Liver (tissue), 9 donors: ENCODE measurements around the gene RNF4. TPM values are rescaled to one million over a fixed set of nuclear protein-coding genes. Genes with fewer than 3 reads are reported as not detected.

Experiments
- DNase-seq: peaks from one replicate; pipeline ENCODE4 v3.0.0-alpha.2; 2017; ENCODE audit warnings: low spot score
- H3K27ac ChIP-seq, 2 donors: one replicate each; pipeline ENCODE4 v1.7.0; 2013; ENCODE audit warnings: inconsistent platforms in 2 of 2, low read length in 2 of 2, control low read depth in 1 of 2, low read depth in 1 of 2, mild to moderate bottlenecking in 1 of 2
- H3K27me3 ChIP-seq, 4 donors: one replicate each; pipeline versions ENCODE4 v1.6.1 to v1.7.0; 2013; ENCODE audit warnings: low read length in 3 of 4, inconsistent platforms in 1 of 4, mild to moderate bottlenecking in 1 of 4, moderate library complexity in 1 of 4; ENCODE audit not compliant: control insufficient read depth in 4 of 4, insufficient read depth in 4 of 4
- H3K36me3 ChIP-seq, 4 donors: one replicate each; pipeline versions ENCODE4 v1.6.1 to v1.7.0; 2013; ENCODE audit warnings: low read length in 3 of 4, mild to moderate bottlenecking in 3 of 4, low read depth in 1 of 4, moderate library complexity in 1 of 4; ENCODE audit not compliant: control insufficient read depth in 4 of 4, insufficient read depth in 3 of 4
- H3K4me1 ChIP-seq, 4 donors: one replicate each; pipeline versions ENCODE4 v1.6.1 to v1.7.0; 2013; ENCODE audit warnings: low read length in 3 of 4, mild to moderate bottlenecking in 3 of 4, moderate library complexity in 1 of 4; ENCODE audit not compliant: control insufficient read depth in 4 of 4, insufficient read depth in 4 of 4
- H3K4me3 ChIP-seq, 3 donors: one replicate each; pipeline versions ENCODE4 v1.6.1 to v1.7.0; 2013; ENCODE audit warnings: low read length in 3 of 3, control low read depth in 1 of 3, low read depth in 1 of 3, mild to moderate bottlenecking in 1 of 3
- H3K9ac ChIP-seq, 2 donors: one replicate each; pipeline ENCODE4 v1.7.0; 2013; ENCODE audit warnings: low read length in 2 of 2, mild to moderate bottlenecking in 2 of 2, moderate library complexity in 2 of 2, control low read depth in 1 of 2, low read depth in 1 of 2
- H3K9me3 ChIP-seq, 4 donors: one replicate each; pipeline versions ENCODE4 v1.6.1 to v1.7.0; 2013; ENCODE audit warnings: low read length in 3 of 4; ENCODE audit not compliant: control insufficient read depth in 4 of 4
- ATF3 ChIP-seq: IDR thresholded peaks from 2 replicates; pipeline ENCODE4 v1.6.1; 2016; ENCODE audit warnings: antibody characterized with exemption
- CTCF ChIP-seq: fragments of 150-350 bp; IDR thresholded peaks from 2 replicates; pipeline ENCODE4 v1.5.1; 2017; ENCODE audit warnings: improper control_type of control experiment, low read depth, low read length; ENCODE audit not compliant: missing input control
- EGR1 ChIP-seq, 2 donors: IDR thresholded peaks; 2 replicates each; pipeline ENCODE4 v1.6.1; 2016 to 2018; ENCODE audit warnings: antibody characterized with exemption in 2 of 2, low read depth in 2 of 2
- FOXA1 ChIP-seq: IDR thresholded peaks from 2 replicates; pipeline ENCODE4 v1.6.1; 2016; ENCODE audit warnings: antibody characterized with exemption
- FOXA2 ChIP-seq: IDR thresholded peaks from 2 replicates; pipeline ENCODE4 v1.6.1; 2016; ENCODE audit warnings: antibody characterized with exemption
- GABPA ChIP-seq, 2 donors: IDR thresholded peaks in 1 of 2; conservative IDR thresholded peaks in 1 of 2; 2 replicates each; pipeline ENCODE4 v1.6.1; 2016; ENCODE audit warnings: antibody characterized with exemption in 2 of 2, mild to moderate bottlenecking in 1 of 2, moderate library complexity in 1 of 2
- HNF4A ChIP-seq, 2 donors: conservative IDR thresholded peaks; 2 replicates each; pipeline ENCODE4 v1.6.1; 2016; ENCODE audit warnings: antibody characterized with exemption in 2 of 2, mild to moderate bottlenecking in 2 of 2
- HNF4G ChIP-seq: IDR thresholded peaks from 2 replicates; pipeline ENCODE4 v1.6.1; 2016; ENCODE audit warnings: antibody characterized with exemption
- JUND ChIP-seq, 2 donors: IDR thresholded peaks; 2 replicates each; pipeline ENCODE4 v1.6.1; 2016; ENCODE audit warnings: antibody characterized with exemption in 2 of 2
- MAX ChIP-seq: IDR thresholded peaks from 2 replicates; pipeline ENCODE4 v1.6.1; 2016; ENCODE audit warnings: antibody characterized with exemption
- NR2F2 ChIP-seq: IDR thresholded peaks from 2 replicates; pipeline ENCODE4 v1.6.1; 2016; ENCODE audit warnings: antibody characterized with exemption
- RAD21 ChIP-seq, 2 donors: IDR thresholded peaks; 2 replicates each; pipeline ENCODE4 v1.6.1; 2016; ENCODE audit warnings: antibody characterized with exemption in 2 of 2, mild to moderate bottlenecking in 2 of 2
- REST ChIP-seq: IDR thresholded peaks from 2 replicates; pipeline ENCODE4 v1.6.1; 2016; ENCODE audit warnings: antibody characterized with exemption, mild to moderate bottlenecking
- RXRA ChIP-seq, 2 donors: IDR thresholded peaks; 2 replicates each; pipeline ENCODE4 v1.6.1; 2017 to 2018; ENCODE audit warnings: antibody characterized with exemption in 2 of 2, mild to moderate bottlenecking in 1 of 2
- SP1 ChIP-seq: IDR thresholded peaks from 2 replicates; pipeline ENCODE4 v1.6.1; 2018; ENCODE audit warnings: antibody characterized with exemption, mild to moderate bottlenecking
- TAF1 ChIP-seq: conservative IDR thresholded peaks from 2 replicates; pipeline ENCODE4 v1.6.1; 2016; ENCODE audit warnings: antibody characterized with exemption, mild to moderate bottlenecking
- YY1 ChIP-seq: IDR thresholded peaks from 2 replicates; pipeline ENCODE4 v1.6.1; 2016; ENCODE audit warnings: antibody characterized with exemption, mild to moderate bottlenecking
- ZBTB33 ChIP-seq: IDR thresholded peaks from 2 replicates; pipeline ENCODE4 v1.6.1; 2016; ENCODE audit warnings: antibody characterized with exemption
- WGBS: extraction: QIAGEN DNeasy Blood & Tissue Kit; methylation state at CpG from one replicate; pipeline ENCODE4 v1.1.7; 2013; 5-methylcytosine and 5-hydroxymethylcytosine counted together
- polyA plus RNA-seq, 2 donors: library from polyadenylated mRNA; stranded (reverse) in 1 of 2; unstranded in 1 of 2; fragments of 200-250 nt in 1 of 2; fragments of >200 nt in 1 of 2; fragmentation: Nextera tagmentation in 1 of 2; extraction: Ambion mirVana in 1 of 2; gene quantifications; one replicate each; pipeline versions ENCODE4 v1.2.1 to v1.2.3, GENCODE V29; 2013 to 2015
- total RNA-seq, 2 donors: library from RNA; depleted of rRNA; stranded (reverse); fragments of >200 nt; gene quantifications; one replicate each; pipeline ENCODE4 v1.2.3, GENCODE V29; 2014
- donor health status: healthy.
- donor health status: healthy.
- donor health status: healthy.
- donor health status: healthy.
- donor health status: healthy.

RNF4 gene
- total and polyA plus RNA-seq, 4 donors: 13.0 to 31.0 (median 17.2) TPM

- TF ChIP-seq ATF3: no peak
- no peak for TF ChIP-seq NR2F2
- TF ChIP-seq SP1: no peak
- TF ChIP-seq JUND (IDR thresholded peaks at IDR 0.05): no peak
- no peak for TF ChIP-seq MAX
- TF ChIP-seq RAD21 (IDR thresholded peaks at IDR 0.05): no peak
- no peak for TF ChIP-seq GABPA (IDR thresholded peaks at IDR 0.05 in 1 of 2, conservative IDR thresholded peaks at IDR 0.05 in 1 of 2)
- no peak for TF ChIP-seq HNF4G
- no peak for TF ChIP-seq FOXA1
Measured at GRCh38 chr4:2507259-2507658, 38.4 kb downstream of the RNF4 start (continued).

GRCh38 chr4:2507855-2508254, 38.9 kb downstream of the RNF4 start:
- no peak for DNase-seq
- H3K27ac ChIP-seq: no peak overlapping the region
- H3K9ac ChIP-seq: no peak overlapping the region
- H3K27me3 ChIP-seq: no peaks in the 10 kb centered on the region
- peaks cover 5 to 41% (median 23%) of the 10 kb centered on the region in 4 donors for H3K36me3 ChIP-seq
- 94% methylated on average over 7 of the region's 7 CpGs for WGBS
- no peaks in the 10 kb centered on the region for H3K9me3 ChIP-seq
- TF ChIP-seq CTCF (no peak), RXRA (IDR thresholded peaks at IDR 0.05) (no peak), NR2F2 (no peak), ATF3 (no peak), YY1 (no peak), JUND (IDR thresholded peaks at IDR 0.05) (no peak), GABPA (IDR thresholded peaks at IDR 0.05 in 1 of 2, conservative IDR thresholded peaks at IDR 0.05 in 1 of 2) (no peak), FOXA1 (no peak), HNF4G (no peak), MAX (no peak), EGR1 (IDR thresholded peaks at IDR 0.05; ENCODE audit: low read depth in 2 of 2) (no peak), HNF4A (conservative IDR thresholded peaks at IDR 0.05) (no peak), REST (no peak), SP1 (no peak), TAF1 (no peak), RAD21 (IDR thresholded peaks at IDR 0.05) (no peak), ZBTB33 (no peak), FOXA2 (no peak)
- no peaks in the 10 kb centered on the region for H3K4me1 ChIP-seq
- no peak overlapping the region for H3K4me3 ChIP-seq
